Esophagus squamous epithelium (tissue), 5 donors: ENCODE data around the gene ELOF1. TPM values are rescaled to one million over a fixed set of nuclear protein-coding genes. Genes with fewer than 3 reads are reported as not detected.

ENCODE experiments used
- DNase-seq: peaks from one replicate; lab custom pipeline; 2025; lab: John Stamatoyannopoulos, UW
- H3K27ac ChIP-seq, 4 donors: fragments of 200-600 bp; sonication (generic); one replicate each; pipeline ENCODE4 v1.5.1; 2016 to 2019; ENCODE audit warnings: mild to moderate bottlenecking in 1 of 4
- H3K27me3 ChIP-seq, 4 donors: fragments of 200-600 bp; sonication (generic); 1 replicate in 3 of 4; 2 replicates in 1 of 4; pipeline versions ENCODE4 v1.5.1 to v1.6.0; 2017 to 2021; ENCODE audit warnings: antibody characterized with exemption in 1 of 4
- H3K36me3 ChIP-seq, 3 donors: fragments of 200-600 bp; sonication (generic); one replicate each; pipeline ENCODE4 v1.5.1; 2016 to 2019
- H3K4me1 ChIP-seq, 3 donors: fragments of 200-600 bp; sonication (generic); one replicate each; pipeline ENCODE4 v1.5.1; 2017 to 2019
- H3K4me3 ChIP-seq, 4 donors: fragments of 200-600 bp; sonication (generic); 1 replicate in 3 of 4; 2 replicates in 1 of 4; pipeline ENCODE4 v1.5.1; 2016 to 2019; ENCODE audit warnings: mild to moderate bottlenecking in 2 of 4, moderate library complexity in 1 of 4
- H3K9me3 ChIP-seq, 3 donors: fragments of 200-600 bp; sonication (generic); one replicate each; pipeline ENCODE4 v1.5.1; 2016 to 2019
- POLR2A ChIP-seq, 4 donors: fragments of 450-650 bp; IDR thresholded peaks; one replicate each; pipeline ENCODE4 v1.6.1; 2017; ENCODE audit warnings: antibody characterized with exemption in 4 of 4, mild to moderate bottlenecking in 4 of 4, moderate library complexity in 3 of 4
- WGBS, 2 donors: methylation state at CpG; one replicate each; pipeline ENCODE4 v1.1.5; 2018; 5-methylcytosine and 5-hydroxymethylcytosine counted together
- intact Hi-C: fragments of 100-400 bp; cut with DNase I; formaldehyde crosslinking; loops from one replicate; pipeline ENCODE4 v1.15.0; 2022
- total RNA-seq, 4 donors: library from RNA; depleted of rRNA; stranded (reverse); fragments of >200 nt; gene quantifications; one replicate each; pipeline ENCODE4 v1.1.0, GENCODE V29; 2016
- TF ChIP-seq, protein P1 (sequence below), 6 experiments: fragments of 450-650 bp in 4 of 6; fragments of 200-600 bp in 2 of 6; sonication (generic) in 2 of 6; IDR thresholded peaks; one replicate each; pipeline ENCODE4 v1.5.1; 2016 to 2019; ENCODE audit warnings: antibody characterized with exemption in 6 of 6, mild to moderate bottlenecking in 4 of 6, moderate library complexity in 4 of 6
- donor health status: DM: yes; HTN: yes; CAD: no.

ELOF1 gene
- total RNA-seq, 4 donors from 2014 or later, result 21.7 to 31.6 (median 28.6) TPM

DNA sequence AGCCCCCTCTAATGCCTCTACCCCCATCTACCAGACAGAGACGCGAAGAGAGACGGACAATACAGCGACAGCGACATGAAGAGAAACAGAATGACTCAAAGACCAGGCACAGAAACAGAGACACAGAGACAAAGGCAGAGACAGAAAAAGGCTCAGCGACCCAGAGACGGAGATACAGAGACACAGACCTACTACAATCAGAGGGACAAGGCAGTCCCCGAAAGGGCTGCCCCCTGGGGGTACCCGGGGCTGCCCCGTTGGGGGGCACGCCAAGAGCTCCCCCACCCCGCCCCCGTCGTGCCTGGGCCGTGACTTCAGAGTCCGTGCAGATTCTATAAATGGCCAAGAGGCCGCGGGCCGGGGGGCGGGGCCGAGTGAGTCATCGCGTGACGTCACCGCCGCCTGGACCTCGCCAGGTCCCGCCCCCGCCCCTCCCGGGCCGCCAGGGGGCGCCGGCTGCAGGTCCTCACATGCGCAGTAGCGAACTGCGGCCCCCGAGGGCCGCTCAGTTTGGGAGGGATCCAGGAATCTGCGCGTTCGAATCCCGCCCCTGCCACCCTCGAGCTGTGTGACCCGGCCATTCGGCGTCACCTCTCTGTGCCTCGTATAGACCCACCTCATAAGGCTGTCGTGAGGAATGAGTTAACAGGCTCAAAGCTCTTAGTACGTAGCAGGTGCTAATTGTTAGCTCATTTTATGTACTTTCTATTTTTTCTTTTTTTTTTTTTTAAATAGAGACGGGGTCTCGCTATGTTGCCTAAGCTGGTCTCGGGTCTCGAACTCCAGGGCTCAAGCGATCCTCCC is 23.0 kb downstream of the ELOF1 start:
- Histone ChIP-seq H3K27ac (peak overlapping the region; percentile 65 to 92 (median 88)), H3K27me3 (peaks cover 0 to 25% (median 2%) of the 10 kb centered on the region in 4 donors), H3K9me3 (no peaks in the 10 kb centered on the region), H3K4me3 (peak overlapping the region in 3 of 4 donors; percentile 33 to 65 (median 42)), H3K4me1 (peaks cover 5 to 39% (median 18%) of the 10 kb centered on the region in 3 donors), H3K36me3 (no peaks in the 10 kb centered on the region)
- peak; percentile 45 for DNase-seq
- intact Hi-C loops, result no loop called here
- WGBS, 2 donors, result 18 to 25% methylated on average over 27 to 33 of the region's 54 CpGs
- peak in 2 of 4 donors; percentile 52 to 71 for TF ChIP-seq POLR2A (IDR thresholded peaks at IDR 0.05)
- TF ChIP-seq, protein P1, sequence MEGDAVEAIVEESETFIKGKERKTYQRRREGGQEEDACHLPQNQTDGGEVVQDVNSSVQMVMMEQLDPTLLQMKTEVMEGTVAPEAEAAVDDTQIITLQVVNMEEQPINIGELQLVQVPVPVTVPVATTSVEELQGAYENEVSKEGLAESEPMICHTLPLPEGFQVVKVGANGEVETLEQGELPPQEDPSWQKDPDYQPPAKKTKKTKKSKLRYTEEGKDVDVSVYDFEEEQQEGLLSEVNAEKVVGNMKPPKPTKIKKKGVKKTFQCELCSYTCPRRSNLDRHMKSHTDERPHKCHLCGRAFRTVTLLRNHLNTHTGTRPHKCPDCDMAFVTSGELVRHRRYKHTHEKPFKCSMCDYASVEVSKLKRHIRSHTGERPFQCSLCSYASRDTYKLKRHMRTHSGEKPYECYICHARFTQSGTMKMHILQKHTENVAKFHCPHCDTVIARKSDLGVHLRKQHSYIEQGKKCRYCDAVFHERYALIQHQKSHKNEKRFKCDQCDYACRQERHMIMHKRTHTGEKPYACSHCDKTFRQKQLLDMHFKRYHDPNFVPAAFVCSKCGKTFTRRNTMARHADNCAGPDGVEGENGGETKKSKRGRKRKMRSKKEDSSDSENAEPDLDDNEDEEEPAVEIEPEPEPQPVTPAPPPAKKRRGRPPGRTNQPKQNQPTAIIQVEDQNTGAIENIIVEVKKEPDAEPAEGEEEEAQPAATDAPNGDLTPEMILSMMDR (IDR thresholded peaks at IDR 0.05), result peak; percentile 87 to 94 (median 91)

- no peak for DNase-seq
- Histone ChIP-seq H3K36me3 (no peaks in the 10 kb centered on the region), H3K4me1 (peaks cover 5 to 45% (median 18%) of the 10 kb centered on the region in 3 donors), H3K4me3 (no peak overlapping the region), H3K27ac (peak overlapping the region; percentile 65 to 92 (median 88)), H3K27me3 (peaks cover 0 to 15% (median 2%) of the 10 kb centered on the region in 4 donors), H3K9me3 (no peaks in the 10 kb centered on the region)
- TF ChIP-seq POLR2A (IDR thresholded peaks at IDR 0.05), result no peak
- TF ChIP-seq, protein P1 (IDR thresholded peaks at IDR 0.05), result no peak
- 52% methylated on average over 5 of the region's 5 CpGs for WGBS, 2 donors
- intact Hi-C loops, result no loop called here
These were observed 24.1 kb downstream of the ELOF1 start for GRCh38 chr19:11534948-11535347.

DNA sequence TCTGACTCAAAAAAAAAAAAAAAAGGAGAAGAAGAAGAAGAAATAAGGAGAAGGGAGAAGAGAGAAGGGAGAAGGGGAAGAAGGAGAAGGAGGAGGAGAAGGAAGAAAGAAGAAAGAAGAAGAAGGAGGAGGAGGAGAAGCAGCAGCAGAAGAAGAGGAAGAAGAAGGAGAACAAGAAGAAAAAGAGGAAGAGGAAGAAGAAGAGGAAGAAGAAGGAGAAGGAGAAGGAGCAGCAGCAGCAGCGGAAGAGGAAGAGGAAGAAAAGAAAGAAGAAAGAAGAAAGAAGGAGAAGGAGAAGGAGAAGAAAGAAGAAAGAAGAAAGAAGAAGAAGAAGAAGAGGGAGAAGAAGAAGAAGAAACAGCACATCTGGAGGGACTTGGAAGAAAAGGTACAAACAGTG is 24.5 kb downstream of the ELOF1 start:
- H3K27ac ChIP-seq, result peak overlapping the region in 3 of 4 donors; percentile 65 to 89 (median 86)
- intact Hi-C loops, result no loop called here
- no peak for TF ChIP-seq POLR2A (IDR thresholded peaks at IDR 0.05)
- TF ChIP-seq, protein P1 (IDR thresholded peaks at IDR 0.05), result no peak
- H3K9me3 ChIP-seq, result no peaks in the 10 kb centered on the region
- no peak for DNase-seq
- WGBS, 2 donors, result 43 to 72% methylated on average over 1 of the region's 1 CpG
- H3K4me3 ChIP-seq, result no peak overlapping the region
- peaks cover 0 to 11% (median 0%) of the 10 kb centered on the region in 4 donors for H3K27me3 ChIP-seq
- peaks cover 2 to 43% (median 16%) of the 10 kb centered on the region in 3 donors for H3K4me1 ChIP-seq
- H3K36me3 ChIP-seq, result no peaks in the 10 kb centered on the region

- H3K27ac ChIP-seq, result peak overlapping the region in 2 of 4 donors; percentile 39 to 93
- H3K4me3 ChIP-seq, result no peak overlapping the region
- peaks cover 0 to under 1% (median 0%) of the 10 kb centered on the region in 3 donors for H3K36me3 ChIP-seq
- no peak for DNase-seq
- no peaks in the 10 kb centered on the region for H3K27me3 ChIP-seq
- no peak for TF ChIP-seq POLR2A (IDR thresholded peaks at IDR 0.05)
- TF ChIP-seq, protein P1 (IDR thresholded peaks at IDR 0.05), result peak in 3 of 6 experiments; percentile 13 to 14 (median 14)
- 17 to 22% methylated on average over 7 to 9 of the region's 9 CpGs for WGBS, 2 donors
- no peaks in the 10 kb centered on the region for H3K9me3 ChIP-seq
- peaks cover 5 to 40% (median 16%) of the 10 kb centered on the region in 3 donors for H3K4me1 ChIP-seq
- intact Hi-C loops, result no loop called here
These were observed 28.6 kb downstream of the ELOF1 start for GRCh38 chr19:11530432-11530831.
